GM18868 (cell line): Measurements from ENCODE around the gene FIBCD1.
"Not testable (repeated sequence)": the region's sequence is repeated elsewhere in the genome, so short reads cannot be mapped to it uniquely, and the experiment has no call there.

Experiments
- ATAC-seq: cut with Tn5 transposase; IDR thresholded peaks from one replicate; pipeline ENCODE4 v1.9.1; 2021; ENCODE audit warnings: mild to moderate bottlenecking, moderate library complexity; ENCODE audit not compliant: unreplicated experiment

FIBCD1 gene

GRCh38 chr9:130955947-130956621 is 17.0 kb upstream of the FIBCD1 start:
- ATAC-seq, result no peak

GRCh38 chr9:130954925-130955324 is 15.9 kb upstream of the FIBCD1 start:
- not testable (repeated sequence) for ATAC-seq

- no peak for ATAC-seq
These were observed 15.3 kb upstream of the FIBCD1 start for GRCh38 chr9:130954317-130954716.

GRCh38 chr9:130952065-130952762 is 13.2 kb upstream of the FIBCD1 start:
- no peak for ATAC-seq

GRCh38 chr9:130950039-130950311 is 10.9 kb upstream of the FIBCD1 start:
- no peak for ATAC-seq

- no peak for ATAC-seq
These were observed 10.4 kb upstream of the FIBCD1 start for GRCh38 chr9:130949188-130950038.

- no peak for ATAC-seq
These were observed 9.2 kb upstream of the FIBCD1 start for GRCh38 chr9:130948266-130948665.

- ATAC-seq, result no peak
These were observed 8.6 kb upstream of the FIBCD1 start for GRCh38 chr9:130947618-130948140.

GRCh38 chr9:130946766-130947617 is 7.9 kb upstream of the FIBCD1 start:
- ATAC-seq, result no peak

- ATAC-seq, result no peak
These were observed 6.1 kb upstream of the FIBCD1 start for GRCh38 chr9:130945173-130945572.

- no peak for ATAC-seq
These were observed 5.5 kb upstream of the FIBCD1 start for GRCh38 chr9:130944510-130945058.

- no peak for ATAC-seq
These were observed 4.7 kb upstream of the FIBCD1 start for GRCh38 chr9:130943777-130944176.

GRCh38 chr9:130943221-130943620 is 4.2 kb upstream of the FIBCD1 start:
- ATAC-seq, result no peak

GRCh38 chr9:130942679-130943078 is 3.6 kb upstream of the FIBCD1 start:
- no peak for ATAC-seq

- ATAC-seq, result no peak
These were observed 3.0 kb upstream of the FIBCD1 start for GRCh38 chr9:130942084-130942483.

- ATAC-seq, result peak; percentile 53
These were observed 1.9 kb upstream of the FIBCD1 start for GRCh38 chr9:130940693-130941576.

GRCh38 chr9:130940027-130940549 is 1.0 kb upstream of the FIBCD1 start:
- ATAC-seq, result no peak

- ATAC-seq, result no peak
These were observed 469 bp upstream of the FIBCD1 start for GRCh38 chr9:130939405-130940026.

- ATAC-seq, result no peak
These were observed 829 bp downstream of the FIBCD1 start for GRCh38 chr9:130938184-130938651.
